H1 (cell line): ENCODE measurements around the gene PTMA. TPM values are rescaled to one million over a fixed set of nuclear protein-coding genes. Genes with fewer than 3 reads are reported as not detected.

Experiments used
- CTCF ChIA-PET: fragments of 300-600 bp; sonication (Branson Sonifier 250); formaldehyde crosslinking; loops from one replicate; lab custom pipeline; 2021; ENCODE audit not compliant: partially characterized antibody; lab: Charles Lee
- POLR2A ChIA-PET: fragments of 300-600 bp; sonication (Branson Sonifier 250); formaldehyde crosslinking; loops from one replicate; lab custom pipeline; 2021; ENCODE audit warnings: inconsistent platforms; ENCODE audit not compliant: partially characterized antibody; lab: Charles Lee
- DNase-seq, 2 experiments: peaks; one replicate each; pipeline versions ENCODE4 v3.0.0 to v3.0.0-alpha.2; 2010 to 2022; ENCODE audit warnings: low spot score in 2 of 2, low read depth in 1 of 2, mixed read lengths in 1 of 2
- FAIRE-seq: peaks from 2 replicates; lab custom pipeline; 2011; peaks lifted over from hg19 to GRCh38; lab: Jason Lieb, UNC
- H2AFZ ChIP-seq: 2 replicates; pipeline ENCODE4 v1.8.1; 2012; ENCODE audit warnings: low read length, inconsistent platforms
- H2AK5ac ChIP-seq: 2 replicates; pipeline ENCODE4 v1.6.1; 2013; ENCODE audit warnings: low read depth, low read length
- H2BK120ac ChIP-seq: replicated peaks from 2 replicates; pipeline ENCODE3; 2013; ENCODE audit warnings: low read depth, low read length, inconsistent platforms
- H2BK12ac ChIP-seq: 2 replicates; pipeline ENCODE4 v1.6.1; 2013; ENCODE audit warnings: low read depth, low read length
- H2BK15ac ChIP-seq: 2 replicates; pipeline ENCODE4 v1.6.1; 2013; ENCODE audit warnings: low read length
- H2BK20ac ChIP-seq: 2 replicates; pipeline ENCODE4 v1.6.1; 2013; ENCODE audit warnings: low read length
- H2BK5ac ChIP-seq: 2 replicates; pipeline ENCODE4 v1.6.1; 2013; ENCODE audit warnings: low read depth, low read length
- H3K14ac ChIP-seq: 2 replicates; pipeline ENCODE4 v1.6.1; 2013; ENCODE audit warnings: inconsistent platforms; ENCODE audit not compliant: insufficient read length
- H3K18ac ChIP-seq: 2 replicates; pipeline ENCODE4 v1.6.1; 2013; ENCODE audit warnings: low read length; ENCODE audit errors: extremely low read depth
- H3K23ac ChIP-seq: 2 replicates; pipeline ENCODE4 v1.6.1; 2013; ENCODE audit warnings: inconsistent platforms; ENCODE audit not compliant: insufficient read length
- H3K23me2 ChIP-seq: 2 replicates; pipeline ENCODE4 v1.6.1; 2013; ENCODE audit warnings: low read depth, low read length
- H3K27ac ChIP-seq: 2 replicates; pipeline ENCODE4 v1.6.1; 2011; ENCODE audit warnings: low read depth, low read length, inconsistent platforms
- H3K27me3 ChIP-seq, 4 experiments: replicated peaks in 1 of 4; 1 replicate in 1 of 4; 2 replicates in 3 of 4; pipeline versions ENCODE4 v1.6.1 to v1.8.1; 2011 to 2013; ENCODE audit warnings: low read length in 3 of 4, mild to moderate bottlenecking in 3 of 4, inconsistent platforms in 2 of 4, mixed read lengths in 2 of 4, moderate library complexity in 1 of 4; ENCODE audit not compliant: control insufficient read depth in 3 of 4, insufficient read depth in 3 of 4; ENCODE audit errors: extremely low read depth in 1 of 4
- H3K36me3 ChIP-seq, 4 experiments: 2 replicates each; pipeline versions ENCODE4 v1.6.1 to v1.8.1; 2011 to 2013; ENCODE audit warnings: mild to moderate bottlenecking in 4 of 4, low read length in 3 of 4, moderate library complexity in 2 of 4, control low read depth in 1 of 4, inconsistent platforms in 1 of 4; ENCODE audit not compliant: insufficient read depth in 4 of 4, control insufficient read depth in 2 of 4
- H3K4ac ChIP-seq: replicated peaks from 2 replicates; pipeline ENCODE3; 2013; ENCODE audit warnings: low read length, low read depth, mixed read lengths, inconsistent platforms; ENCODE audit not compliant: insufficient read length
- H3K4me1 ChIP-seq, 4 experiments: replicated peaks in 1 of 4; 1 replicate in 1 of 4; 2 replicates in 3 of 4; pipeline versions ENCODE4 v1.6.1 to v1.8.1; 2011 to 2013; ENCODE audit warnings: low read length in 3 of 4, inconsistent platforms in 2 of 4, mixed read lengths in 1 of 4; ENCODE audit not compliant: insufficient read depth in 4 of 4, control insufficient read depth in 3 of 4
- H3K4me2 ChIP-seq, 2 experiments: 2 replicates each; pipeline versions ENCODE4 v1.6.1 to v1.8.1; 2011 to 2013; ENCODE audit warnings: low read depth in 2 of 2, low read length in 2 of 2, control low read depth in 1 of 2, inconsistent platforms in 1 of 2, mild to moderate bottlenecking in 1 of 2; ENCODE audit not compliant: insufficient read depth in 1 of 2
- H3K4me3 ChIP-seq, 4 experiments: fragments of 200-600, 300-600 bp in 1 of 4; sonication (generic), shearing (Covaris generic), sonication (Bioruptor Twin) in 1 of 4; 2 replicates each; pipeline versions ENCODE4 v1.5.1 to v1.8.1; 2011 to 2016; ENCODE audit warnings: low read length in 4 of 4, low read depth in 3 of 4, control low read depth in 2 of 4, inconsistent platforms in 2 of 4, mild to moderate bottlenecking in 2 of 4, mixed read lengths in 1 of 4, moderate library complexity in 1 of 4; ENCODE audit not compliant: insufficient read depth in 2 of 4; ENCODE audit errors: extremely low read depth in 1 of 4
- H3K56ac ChIP-seq: replicated peaks from 2 replicates; pipeline ENCODE3; 2013; ENCODE audit warnings: low read depth, mild to moderate bottlenecking, mixed read lengths, low read length, inconsistent platforms; ENCODE audit not compliant: insufficient read length
- H3K79me1 ChIP-seq: 2 replicates; pipeline ENCODE4 v1.6.1; 2013; ENCODE audit warnings: low read depth, low read length, control low read depth
- H3K79me2 ChIP-seq, 2 experiments: 2 replicates each; pipeline versions ENCODE4 v1.6.1 to v1.8.1; 2012 to 2013; ENCODE audit warnings: low read length in 2 of 2, mild to moderate bottlenecking in 2 of 2, inconsistent platforms in 1 of 2; ENCODE audit not compliant: insufficient read depth in 2 of 2, control insufficient read depth in 1 of 2
- H3K9ac ChIP-seq, 4 experiments: replicated peaks in 1 of 4; 1 replicate in 1 of 4; 2 replicates in 3 of 4; pipeline versions ENCODE4 v1.6.1 to v1.8.1; 2011 to 2013; ENCODE audit warnings: low read depth in 3 of 4, low read length in 3 of 4, control low read depth in 2 of 4, mild to moderate bottlenecking in 2 of 4, moderate library complexity in 2 of 4, inconsistent platforms in 1 of 4; ENCODE audit errors: extremely low read depth in 1 of 4
- H3K9me3 ChIP-seq, 2 experiments: 2 replicates each; pipeline versions ENCODE4 v1.6.1 to v1.8.1; 2012 to 2013; ENCODE audit warnings: mild to moderate bottlenecking in 2 of 2, moderate library complexity in 2 of 2, control low read depth in 1 of 2, inconsistent platforms in 1 of 2, low read depth in 1 of 2, low read length in 1 of 2, mixed read lengths in 1 of 2; ENCODE audit not compliant: insufficient read depth in 2 of 2
- H4K20me1 ChIP-seq, 2 experiments: replicated peaks in 1 of 2; 2 replicates each; pipeline versions ENCODE3 to v1.8.1; 2011 to 2013; ENCODE audit warnings: inconsistent platforms in 2 of 2, low read length in 2 of 2, mild to moderate bottlenecking in 1 of 2; ENCODE audit not compliant: insufficient read depth in 2 of 2, control insufficient read depth in 1 of 2
- H4K5ac ChIP-seq: 2 replicates; pipeline ENCODE4 v1.6.1; 2013; ENCODE audit warnings: low read length, low read depth, mixed read lengths, inconsistent platforms; ENCODE audit not compliant: insufficient read length
- H4K8ac ChIP-seq: 2 replicates; pipeline ENCODE4 v1.8.0; 2013; ENCODE audit warnings: mild to moderate bottlenecking, moderate library complexity, low read length, inconsistent platforms; ENCODE audit not compliant: insufficient read depth; ENCODE audit errors: extremely low read depth
- H4K91ac ChIP-seq: replicated peaks from 2 replicates; pipeline ENCODE3; 2013; ENCODE audit warnings: low read length, mixed read lengths, inconsistent platforms; ENCODE audit not compliant: insufficient read length
- ATF3 ChIP-seq: IDR thresholded peaks from 2 replicates; pipeline ENCODE4 v1.6.1; 2011; ENCODE audit warnings: low read depth, mild to moderate bottlenecking, low read length; ENCODE audit not compliant: insufficient read depth
- BRCA1 ChIP-seq: IDR thresholded peaks from 2 replicates; pipeline ENCODE4 v1.6.1; 2012; ENCODE audit warnings: low read depth, low read length, improper control_type of control experiment
- GTF2F1 ChIP-seq: IDR thresholded peaks from 2 replicates; pipeline ENCODE4 v1.6.1; 2012; ENCODE audit warnings: low read depth, low read length, improper control_type of control experiment, borderline replicate concordance
- HDAC2 ChIP-seq, 2 experiments: fragments of 300-600 bp in 1 of 2; sonication (generic) in 1 of 2; IDR thresholded peaks; 2 replicates each; pipeline ENCODE4 v1.6.1; 2011 to 2012; ENCODE audit warnings: low read depth in 2 of 2, low read length in 2 of 2, mild to moderate bottlenecking in 2 of 2, moderate library complexity in 2 of 2, borderline replicate concordance in 1 of 2, inconsistent platforms in 1 of 2
- HDAC6 ChIP-seq: IDR thresholded peaks from one replicate; pipeline ENCODE4 v1.7.1; 2012; ENCODE audit warnings: low read depth, mild to moderate bottlenecking, inconsistent platforms, low read length, moderate library complexity
- KDM1A ChIP-seq: fragments of 200-600, 300-600 bp; sonication (generic); IDR thresholded peaks from 2 replicates; pipeline ENCODE4 v1.7.1; 2016; ENCODE audit warnings: mild to moderate bottlenecking, low read length, borderline replicate concordance
- NANOG ChIP-seq: IDR thresholded peaks from 2 replicates; pipeline ENCODE4 v1.6.1; 2011; ENCODE audit warnings: low read length, low read depth, mild to moderate bottlenecking, inconsistent platforms; ENCODE audit not compliant: insufficient read depth, poor library complexity, severe bottlenecking
- SP1 ChIP-seq: IDR thresholded peaks from 2 replicates; pipeline ENCODE4 v1.6.1; 2011; ENCODE audit warnings: low read depth, low read length
- TEAD4 ChIP-seq: IDR thresholded peaks from 2 replicates; pipeline ENCODE4 v1.6.1; 2012; ENCODE audit warnings: low read depth, low read length, inconsistent platforms, mixed read lengths
- WGBS, 2 experiments: shearing (Covaris generic) in 1 of 2; methylation state at CpG; one replicate each; pipeline versions ENCODE4 v1.1.6 to v1.1.7; 2013 to 2015; ENCODE audit warnings: low lambda C conversion rate in 2 of 2, mixed read lengths in 2 of 2, inconsistent platforms in 1 of 2, low coverage in 1 of 2, missing lambda C conversion rate in 1 of 2; ENCODE audit not compliant: insufficient replicate concordance in 2 of 2, insufficient coverage in 1 of 2, insufficient read length in 1 of 2; ENCODE audit errors: extremely low coverage in 1 of 2, missing lambda C conversion rate in 1 of 2; 5-methylcytosine and 5-hydroxymethylcytosine counted together
- polyA plus RNA-seq, 7 experiments: library from polyadenylated mRNA; depleted of rRNA in 3 of 7; stranded (reverse) in 5 of 7; unstranded in 2 of 7; fragments of >200 nt in 5 of 7; fragments of 200-250 nt in 2 of 7; gene quantifications; 1 replicate in 5 of 7; 2 replicates in 1 of 7; 4 replicates in 1 of 7; pipeline versions ENCODE4 v1.2.1 to v1.2.3, GENCODE V29; 2011 to 2013; ENCODE audit warnings: missing spikeins in 2 of 7, mixed read lengths in 2 of 7
- total RNA-seq: library from RNA; stranded (reverse); fragmentation: NEBNext Ultra II Directional; extraction: Animal tissue kit (Norgen Biotek cat#: 25700); gene quantifications from 2 replicates; pipeline ENCODE4 v1.2.1, GENCODE V29; 2021

PTMA gene
- total and polyA plus RNA-seq, 2 of the 8 experiments (the other 6 are each of a cell fraction or from before 2014, with no cell fraction given), result 683 to 2,680 TPM

DNA sequence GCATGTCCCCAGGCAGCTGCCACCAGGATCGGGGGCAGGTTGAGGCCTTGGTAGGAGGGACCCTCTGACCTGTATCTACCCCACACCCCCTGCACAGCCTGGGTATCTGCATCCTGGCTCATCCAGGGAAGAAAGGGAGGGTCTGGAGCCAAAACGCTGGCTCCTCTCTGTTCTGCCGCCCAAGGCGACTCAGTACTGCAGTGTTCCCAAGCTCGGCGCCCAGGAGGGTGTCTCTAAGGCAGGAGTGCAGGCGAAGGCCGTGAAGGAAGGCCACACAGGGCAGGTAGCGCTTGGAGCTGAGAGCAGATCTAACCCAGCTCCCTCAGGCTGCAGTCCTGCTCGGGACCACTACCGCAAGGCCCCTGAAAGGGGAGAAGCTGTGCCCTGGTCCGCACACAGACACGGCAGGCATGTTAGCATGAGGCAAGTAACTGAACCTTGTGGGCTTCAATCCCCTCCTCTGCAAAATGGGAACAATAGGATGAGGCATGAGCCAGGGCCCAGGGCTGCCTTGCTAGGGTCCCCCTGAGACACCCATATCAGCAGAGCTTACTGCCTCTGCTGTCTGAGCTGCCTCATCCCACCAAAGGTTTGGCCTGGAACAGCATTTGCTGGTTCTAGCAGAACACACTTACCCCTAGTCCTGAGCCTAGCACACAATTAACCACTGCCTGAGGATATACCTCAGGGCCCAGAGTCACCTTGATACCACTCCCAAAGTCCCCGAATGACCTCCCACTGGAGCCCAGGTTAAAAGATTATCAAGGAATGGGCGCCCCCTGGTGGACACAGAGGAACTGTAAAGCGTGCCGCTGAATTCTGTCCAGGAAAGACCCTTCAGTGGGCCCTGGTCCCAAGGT lies 6.5 kb downstream of the PTMA start:
- ChIA-PET CTCF (interaction anchor here (0.6 to 12.1 kb wide), 42 partner anchors 8 to 198 kb away, joined by 3 to 555 read pairs (median 6); partner anchors contain the start of gene COPS7B), POLR2A (interaction anchor here (0.6 to 22.8 kb wide), 31 partner anchors 10 to 262 kb away, joined by 3 to 1080 read pairs (median 5); partner anchors contain the start of genes COPS7B, PDE6D and PTMA)
- H4K8ac ChIP-seq, result 0 out of 2 replicates have a peak overlapping the region, but pooled peaks have one; percentile 66
- H3K36me3 ChIP-seq, result peaks cover 14 to 33% (median 22%) of the 10 kb centered on the region in 4 experiments
- H3K79me1 ChIP-seq, result no peaks in the 10 kb centered on the region
- no peak overlapping the region for H2BK20ac ChIP-seq
- H3K4me2 ChIP-seq, result no peak overlapping the region
- H2BK15ac ChIP-seq, result peak overlapping the region; percentile 8; the same call in 1 of the 2 replicates
- H3K79me2 ChIP-seq, result peaks cover 24 to 32% of the 10 kb centered on the region in 2 experiments
- H3K4ac ChIP-seq, result no peak overlapping the region
- H3K56ac ChIP-seq, result no peak overlapping the region
- no peak overlapping the region for H3K14ac ChIP-seq
- H3K23ac ChIP-seq, result no peak overlapping the region
- DNase-seq, result peak; percentile 82 to 96
- no peak overlapping the region for H4K5ac ChIP-seq
- H2BK5ac ChIP-seq, result peak overlapping the region; percentile 6
- WGBS, 2 experiments, result 37% methylated on average over 17 of the region's 17 CpGs; no CpG with 5 or more reads in 1 of the 2 experiments
- H4K91ac ChIP-seq, result no peak overlapping the region
- H2AK5ac ChIP-seq, result peak overlapping the region; percentile 19; the same call in 1 of the 2 replicates
- peak; percentile 13 for FAIRE-seq
- peak overlapping the region; percentile 69 for H3K27ac ChIP-seq
- H2AFZ ChIP-seq, result no peak overlapping the region
- H3K9me3 ChIP-seq, result no peaks in the 10 kb centered on the region
- peak overlapping the region in 2 of 4 experiments; percentile 14 to 29; a peak in 2 of 7 replicates for H3K9ac ChIP-seq
- H3K27me3 ChIP-seq, result no peaks in the 10 kb centered on the region
- no peak overlapping the region for H3K4me3 ChIP-seq
- peaks cover 17 to 19% of the 10 kb centered on the region in 2 experiments for H4K20me1 ChIP-seq
- H3K4me1 ChIP-seq, result peaks cover 0 to 28% (median 19%) of the 10 kb centered on the region in 4 experiments; a peak in 6 of 7 replicates
- peak overlapping the region; percentile 56 for H3K18ac ChIP-seq
- H2BK12ac ChIP-seq, result peak overlapping the region; percentile 53; the same call in 1 of the 2 replicates
- H2BK120ac ChIP-seq, result no peak overlapping the region
- H3K23me2 ChIP-seq, result no peaks in the 10 kb centered on the region
- TF ChIP-seq KDM1A (peak; percentile 90; the same call in 1 of the 2 replicates), BRCA1 (no peak), GTF2F1 (no peak), TEAD4 (no peak), HDAC6 (no peak), ATF3 (0 out of 2 replicates have a peak, but pooled peaks have one; percentile 18), HDAC2 (IDR thresholded peaks at IDR 0.05; ENCODE audit: borderline replicate concordance in 1 of 2, low read depth in 2 of 2, low read length in 2 of 2) (no peak), SP1 (no peak), NANOG (no peak)
